BLaER1 treated with 17β-estradiol and CSF1 and Interleukin-3, amounts not matched to agents 10 nM and 100 nM (cell line): Measurements from ENCODE around the gene GTF2F1.

Experiments
- H3K27ac ChIP-seq, 11 experiments: shearing (Covaris generic); formaldehyde crosslinking; 2 replicates each; pipeline ENCODE4 v1.8.1; 2022
- H3K27me3 ChIP-seq, 11 experiments: shearing (Covaris generic); formaldehyde crosslinking; 2 replicates each; pipeline ENCODE4 v1.8.1; 2022
- H3K36me3 ChIP-seq, 11 experiments: shearing (Covaris generic); formaldehyde crosslinking; 2 replicates each; pipeline ENCODE4 v1.8.1; 2022
- H3K4me1 ChIP-seq, 10 experiments: shearing (Covaris generic); formaldehyde crosslinking; 2 replicates each; pipeline ENCODE4 v1.8.1; 2022
- H3K4me2 ChIP-seq, 11 experiments: shearing (Covaris generic); formaldehyde crosslinking; 2 replicates each; pipeline ENCODE4 v1.8.1; 2022
- H3K4me3 ChIP-seq, 10 experiments: shearing (Covaris generic); formaldehyde crosslinking; 2 replicates each; pipeline ENCODE4 v1.8.1; 2022
- H3K9ac ChIP-seq, 11 experiments: shearing (Covaris generic); formaldehyde crosslinking; 2 replicates each; pipeline ENCODE4 v1.8.1; 2022
- H3K9me3 ChIP-seq, 11 experiments: shearing (Covaris generic); formaldehyde crosslinking; replicated peaks in 1 of 11; 2 replicates each; pipeline ENCODE4 v1.8.1; 2022
- H4K20me1 ChIP-seq, 11 experiments: shearing (Covaris generic); formaldehyde crosslinking; 2 replicates each; pipeline ENCODE4 v1.8.1; 2022
- Cebpa-rat ChIP-seq, 11 experiments: shearing (Covaris generic); IDR thresholded peaks; 2 replicates each; pipeline ENCODE4 v1.8.1; 2022

Gene GTF2F1

GRCh38 chr19:6340493-6341201 lies 52.3 kb downstream of the GTF2F1 start:
- TF ChIP-seq Cebpa-rat (IDR thresholded peaks at IDR 0.05), result no peak
- peaks cover 0 to 22% (median 10%) of the 10 kb centered on the region in 11 experiments; a peak in 19 of 22 replicates for H3K9me3 ChIP-seq
- no peaks in the 10 kb centered on the region for H4K20me1 ChIP-seq
- H3K9ac ChIP-seq, result peak overlapping the region in 6 of 11 experiments; percentile 5 to 45 (median 14); a peak in 3 of 22 replicates
- H3K36me3 ChIP-seq, result no peaks in the 10 kb centered on the region; a peak in 1 of 22 replicates
- H3K4me1 ChIP-seq, result peaks cover 7 to 17% (median 13%) of the 10 kb centered on the region in 10 experiments; a peak in 19 of 20 replicates
- H3K27me3 ChIP-seq, result no peaks in the 10 kb centered on the region
- peak overlapping the region in 4 of 11 experiments; percentile 58 to 64 (median 62); a peak in 7 of 22 replicates for H3K27ac ChIP-seq
- peak overlapping the region; percentile 13 to 74 (median 63); a peak in 20 of 22 replicates for H3K4me2 ChIP-seq
- no peak overlapping the region; a peak in 1 of 20 replicates for H3K4me3 ChIP-seq

GRCh38 chr19:6334490-6335285 lies 58.3 kb downstream of the GTF2F1 start:
- no peak overlapping the region for H3K9ac ChIP-seq
- TF ChIP-seq Cebpa-rat (IDR thresholded peaks at IDR 0.05), result no peak
- H4K20me1 ChIP-seq, result no peaks in the 10 kb centered on the region
- no peaks in the 10 kb centered on the region; a peak in 1 of 20 replicates for H3K4me1 ChIP-seq
- peaks cover 0 to 8% (median 0%) of the 10 kb centered on the region in 11 experiments; a peak in 5 of 22 replicates for H3K9me3 ChIP-seq
- no peak overlapping the region for H3K4me3 ChIP-seq
- H3K27me3 ChIP-seq, result no peaks in the 10 kb centered on the region
- no peak overlapping the region for H3K27ac ChIP-seq
- H3K4me2 ChIP-seq, result no peak overlapping the region
- H3K36me3 ChIP-seq, result no peaks in the 10 kb centered on the region

- no peak within 1 kb of the TSS for H3K27ac ChIP-seq
- H3K4me2 ChIP-seq, result no peak within 1 kb of the TSS
- H3K36me3 ChIP-seq, result no peaks in the 10 kb centered on the region
- no peaks in the 10 kb centered on the region for H3K9me3 ChIP-seq
- no peaks in the 10 kb centered on the region for H3K27me3 ChIP-seq
- no peak for TF ChIP-seq Cebpa-rat (IDR thresholded peaks at IDR 0.05)
- H3K4me3 ChIP-seq, result no peak within 1 kb of the TSS
- H3K9ac ChIP-seq, result no peak within 1 kb of the TSS; a peak in 1 of 22 replicates
- no peaks in the 10 kb centered on the region for H4K20me1 ChIP-seq
- H3K4me1 ChIP-seq, result no peaks in the 10 kb centered on the region
Observed at GRCh38 chr19:6333439-6333838, 59.5 kb downstream of the GTF2F1 start, which contains the start of gene ACER1. Gene ACER1 (minus strand): TSS chr19:6333612. CDS start chr19:6333551, 61 bp downstream.
